Raji (cell line): ENCODE measurements around the gene KRT7.

Source experiments
- POLR2A ChIP-seq: IDR thresholded peaks from 2 replicates; pipeline ENCODE4 v1.6.1; 2011; ENCODE audit warnings: low read depth, low read length, control low read depth; ENCODE audit not compliant: insufficient read depth

KRT7 gene

DNA sequence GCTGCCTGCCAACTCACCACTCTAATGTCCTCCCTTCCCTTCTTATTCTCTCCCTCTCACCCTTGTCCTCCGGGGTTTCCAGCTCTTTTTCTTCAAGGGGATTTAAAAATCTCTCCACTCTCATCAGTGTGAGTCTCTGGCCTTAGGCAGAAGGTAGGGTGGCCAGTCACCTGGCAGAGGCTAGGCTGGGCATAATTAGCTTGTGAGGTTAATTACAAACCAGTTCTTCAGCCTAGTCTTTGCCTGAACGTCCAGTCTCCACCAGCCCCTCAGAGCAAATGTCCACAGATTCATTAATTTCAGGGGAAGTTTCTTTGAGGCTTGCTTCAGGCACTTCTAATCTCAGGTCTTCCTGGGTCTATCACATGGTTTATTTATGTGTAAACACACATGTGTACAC is 6.7 kb downstream of the KRT7 start:
- no peak for TF ChIP-seq POLR2A

DNA sequence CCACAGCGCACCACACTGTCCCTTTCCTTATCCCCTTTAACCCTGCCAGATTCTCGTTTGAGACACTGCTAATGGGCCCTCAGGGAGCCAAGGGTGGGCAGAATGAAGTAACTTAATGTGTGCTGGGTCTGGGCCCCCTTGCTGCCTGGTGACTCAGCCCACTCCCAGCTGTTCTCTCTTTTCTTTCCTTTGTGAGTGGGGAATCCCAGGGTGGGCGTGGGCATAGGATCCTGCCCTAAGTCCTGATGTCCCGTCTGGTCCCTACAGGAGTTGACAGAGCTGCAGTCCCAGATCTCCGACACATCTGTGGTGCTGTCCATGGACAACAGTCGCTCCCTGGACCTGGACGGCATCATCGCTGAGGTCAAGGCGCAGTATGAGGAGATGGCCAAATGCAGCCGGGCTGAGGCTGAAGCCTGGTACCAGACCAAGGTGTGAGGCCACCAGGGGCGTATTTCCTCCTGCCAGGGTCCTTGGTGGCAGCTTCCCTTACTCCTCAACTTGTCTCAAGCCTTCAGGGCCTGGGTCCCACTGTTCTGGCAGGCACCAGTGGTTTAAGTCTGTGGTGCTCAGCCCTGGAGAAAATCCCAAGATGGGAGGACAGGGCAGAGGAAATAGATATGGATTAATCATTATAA is 8.3 kb downstream of the KRT7 start:
- no peak for TF ChIP-seq POLR2A

DNA sequence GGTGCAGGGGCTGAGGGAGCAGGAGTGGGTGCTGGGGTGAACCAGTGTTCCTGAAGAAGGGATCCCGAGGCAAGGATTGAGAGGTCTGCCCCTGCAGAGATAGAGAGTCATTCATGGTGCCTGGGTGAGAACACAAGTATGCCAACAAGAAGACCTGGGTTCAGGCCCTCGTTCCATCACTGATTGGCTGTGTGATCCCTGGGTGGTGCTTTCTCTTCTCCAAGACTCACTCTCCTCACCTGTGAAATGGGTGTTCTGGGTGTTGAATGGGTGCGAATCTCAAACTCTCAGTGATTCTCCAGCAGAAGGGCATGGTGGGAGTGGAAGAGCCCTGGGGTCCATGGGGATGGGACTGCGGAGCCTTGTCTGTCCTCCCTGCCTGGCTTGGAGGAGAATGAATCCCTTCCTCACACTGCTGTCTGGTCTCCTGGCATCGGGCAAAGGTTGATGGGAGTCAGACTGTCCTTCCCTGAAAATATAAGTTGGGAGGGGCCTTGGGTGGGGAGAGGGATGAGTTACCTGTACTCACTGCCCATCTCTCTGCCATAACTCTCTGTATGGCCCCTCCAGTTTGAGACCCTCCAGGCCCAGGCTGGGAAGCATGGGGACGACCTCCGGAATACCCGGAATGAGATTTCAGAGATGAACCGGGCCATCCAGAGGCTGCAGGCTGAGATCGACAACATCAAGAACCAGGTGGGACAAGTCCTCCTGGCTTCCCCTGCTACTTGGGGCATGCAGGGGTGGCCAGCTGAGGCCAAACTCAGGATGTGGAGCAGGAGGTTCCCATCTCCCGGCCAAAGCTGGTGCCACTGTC is 9.6 kb downstream of the KRT7 start:
- TF ChIP-seq POLR2A: no peak

DNA sequence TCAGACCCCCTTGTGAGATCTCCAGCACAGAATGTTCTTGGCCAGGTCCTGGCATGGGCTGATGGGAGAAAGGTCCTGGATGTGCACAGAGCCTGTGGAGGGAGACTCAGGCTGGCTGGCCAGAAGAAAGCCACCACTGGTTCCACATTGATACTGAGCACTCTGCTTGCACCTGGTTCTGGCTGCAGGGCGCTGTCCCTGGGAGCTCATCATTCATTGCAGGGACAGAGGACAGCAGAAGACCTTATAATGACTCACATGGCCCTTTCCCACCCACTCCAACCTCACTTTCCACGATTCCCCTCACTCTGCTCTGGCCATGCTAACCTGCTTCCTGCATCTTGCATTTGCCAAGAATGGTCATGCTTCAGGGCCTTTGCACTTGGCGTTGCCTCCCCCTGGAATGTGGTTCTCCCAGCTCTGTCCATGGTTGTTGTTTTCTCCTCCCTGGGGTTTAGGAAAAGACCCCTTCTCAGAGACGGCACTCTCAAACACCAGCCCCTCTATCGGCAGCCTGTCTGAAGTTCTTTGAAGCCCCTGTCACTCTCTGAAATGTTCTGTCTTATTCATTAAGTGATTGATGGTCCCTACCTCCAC is 10.3 kb downstream of the KRT7 start:
- TF ChIP-seq POLR2A: no peak

DNA sequence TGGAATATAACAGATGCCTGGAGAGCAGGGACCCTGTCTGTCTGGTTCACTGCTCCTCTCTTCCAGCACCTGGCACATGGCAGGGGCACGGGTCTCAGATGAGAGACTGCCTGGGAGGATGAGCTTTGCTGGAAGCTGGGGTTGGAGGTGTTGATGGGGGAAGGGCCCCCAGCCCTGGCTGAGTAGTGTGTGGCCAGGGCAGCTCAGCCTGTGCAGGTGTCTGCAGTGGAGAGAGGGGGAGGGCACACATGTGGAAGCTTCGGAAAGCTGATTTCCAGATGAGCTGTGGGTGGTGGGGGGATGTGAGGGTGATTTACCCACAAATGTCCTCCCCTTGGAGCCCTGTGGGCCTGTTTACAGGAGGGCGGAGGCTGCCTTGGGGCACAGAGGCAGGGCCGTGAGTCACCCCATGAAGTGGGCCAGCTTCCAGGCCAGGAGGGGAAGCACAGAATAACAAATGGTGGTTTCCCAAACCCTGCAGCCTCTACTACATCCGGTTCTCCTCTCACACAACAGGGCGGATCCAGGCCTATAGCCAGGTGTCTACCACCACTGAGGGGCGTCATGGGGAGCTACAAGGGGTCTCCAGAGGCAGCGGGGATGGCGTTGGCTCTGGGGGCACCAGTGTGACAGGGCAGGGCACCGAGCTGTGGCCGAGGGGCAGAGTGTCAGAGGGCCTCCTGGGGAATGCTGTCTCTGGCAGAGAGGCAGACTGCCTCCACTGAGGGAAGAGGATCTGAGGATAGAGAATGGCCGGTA is 11.0 kb downstream of the KRT7 start:
- no peak for TF ChIP-seq POLR2A

DNA sequence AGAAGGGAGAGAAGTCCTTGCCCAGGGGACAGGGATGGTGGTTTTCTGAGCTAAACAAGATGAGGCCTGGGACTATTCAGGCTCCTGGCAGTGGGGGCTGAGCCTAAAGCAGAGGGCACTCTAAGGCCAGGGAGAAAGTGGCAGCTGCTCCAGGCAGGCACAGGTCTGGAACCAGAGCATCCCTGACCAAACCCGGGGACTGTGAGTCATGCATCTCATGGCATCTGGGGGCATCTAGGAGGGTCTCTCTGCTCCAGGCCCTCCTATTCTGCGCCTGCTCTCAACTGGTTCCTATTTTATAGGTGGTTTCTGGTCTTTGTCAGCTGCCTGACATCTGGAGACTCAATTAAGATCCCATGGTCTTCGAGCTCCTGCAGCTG is 11.6 kb downstream of the KRT7 start:
- TF ChIP-seq POLR2A: no peak

DNA sequence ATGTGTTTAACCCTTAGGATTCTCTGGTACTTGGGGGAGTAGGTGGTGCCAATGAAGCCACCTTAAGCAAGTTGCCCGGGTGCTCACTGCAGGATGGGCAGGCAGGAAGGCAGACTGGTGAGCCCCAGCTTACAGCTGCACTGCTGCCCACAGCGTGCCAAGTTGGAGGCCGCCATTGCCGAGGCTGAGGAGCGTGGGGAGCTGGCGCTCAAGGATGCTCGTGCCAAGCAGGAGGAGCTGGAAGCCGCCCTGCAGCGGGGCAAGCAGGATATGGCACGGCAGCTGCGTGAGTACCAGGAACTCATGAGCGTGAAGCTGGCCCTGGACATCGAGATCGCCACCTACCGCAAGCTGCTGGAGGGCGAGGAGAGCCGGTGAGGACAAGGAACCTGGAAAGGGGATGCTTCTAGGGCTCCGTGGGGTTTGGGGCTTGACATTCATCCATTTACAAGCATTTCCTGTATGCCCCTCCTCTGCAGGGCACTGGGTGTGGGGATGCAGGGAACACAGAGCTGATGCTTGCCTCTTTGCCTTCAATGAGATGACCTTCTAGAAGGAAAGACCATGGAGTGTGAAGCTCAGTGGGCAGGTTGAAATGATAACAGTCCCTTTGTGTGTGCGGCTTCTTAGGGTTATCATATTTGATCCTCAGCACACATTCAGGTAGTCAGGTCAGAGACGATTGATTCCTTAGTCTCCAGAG is 12.4 kb downstream of the KRT7 start:
- TF ChIP-seq POLR2A: no peak

DNA sequence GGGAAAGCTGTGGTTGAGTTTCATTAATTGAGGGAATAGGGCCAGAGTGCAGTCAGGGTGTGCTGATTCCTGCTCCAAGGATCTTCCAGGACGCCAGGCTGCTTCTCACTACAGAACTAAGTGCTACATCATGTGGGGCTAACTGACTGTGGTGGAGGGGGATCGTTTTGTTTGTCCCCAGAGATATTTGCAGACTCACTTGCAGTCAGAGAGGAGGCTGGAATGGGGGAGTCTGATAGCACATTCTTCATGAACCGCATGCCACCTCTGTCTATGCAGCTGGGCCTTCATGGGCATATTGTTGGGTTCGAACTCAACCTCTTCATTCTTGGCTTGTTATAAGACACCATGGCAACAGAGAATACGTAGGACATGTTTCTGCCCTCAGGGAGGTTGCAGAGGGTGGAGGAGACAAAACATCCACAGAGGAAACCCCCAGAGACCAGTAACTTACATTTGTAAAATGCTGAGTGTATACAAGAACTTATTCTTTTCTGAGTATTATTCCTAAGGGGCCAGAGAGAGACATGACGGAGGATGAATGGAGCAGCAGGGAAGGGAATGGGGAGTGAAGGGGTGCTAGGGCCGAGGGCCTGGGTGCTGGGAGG is 13.0 kb downstream of the KRT7 start:
- no peak for TF ChIP-seq POLR2A

DNA sequence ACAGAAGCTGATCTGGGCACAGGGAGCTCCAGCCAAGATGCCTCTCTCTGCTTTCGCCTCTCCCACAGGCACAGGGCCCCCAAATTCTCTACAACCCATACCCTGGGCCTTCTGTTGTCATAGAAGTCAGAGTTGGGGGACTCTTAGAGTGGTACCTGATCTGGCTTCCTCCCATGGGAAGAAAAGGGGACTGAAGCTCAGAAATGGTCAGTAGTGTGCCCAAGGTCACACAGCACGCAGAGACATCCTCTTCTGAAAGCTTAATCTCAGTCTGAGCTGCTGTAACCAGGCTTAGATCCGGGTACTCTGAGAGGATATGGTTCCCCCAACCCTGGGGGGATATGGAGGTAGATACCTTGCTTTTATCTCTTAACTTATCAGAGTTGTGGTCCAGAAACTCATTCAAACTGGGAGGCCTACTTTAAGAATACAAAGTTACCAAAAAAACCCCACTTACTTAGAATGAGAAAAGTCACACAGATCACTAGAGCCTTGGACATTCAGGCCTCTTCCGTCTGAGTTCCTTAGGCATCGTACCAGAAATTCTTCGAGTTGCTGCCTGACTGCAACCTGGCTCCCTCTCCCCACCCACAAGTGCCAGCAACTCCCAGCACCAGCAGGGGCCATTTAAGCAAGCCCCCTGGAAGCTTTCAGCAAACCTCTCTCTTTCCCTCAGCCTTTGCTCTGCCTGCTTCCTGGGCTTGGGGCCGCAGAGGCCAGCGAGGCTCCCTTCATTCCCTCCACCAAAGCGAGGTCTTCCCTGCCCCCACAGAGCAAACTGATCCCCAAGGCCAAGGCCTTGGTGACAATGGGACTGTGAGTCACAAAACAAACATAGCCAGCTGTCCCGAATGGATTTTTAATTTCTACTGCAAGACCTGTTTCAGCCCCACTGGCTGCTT is 13.9 kb downstream of the KRT7 start:
- TF ChIP-seq POLR2A: no peak

DNA sequence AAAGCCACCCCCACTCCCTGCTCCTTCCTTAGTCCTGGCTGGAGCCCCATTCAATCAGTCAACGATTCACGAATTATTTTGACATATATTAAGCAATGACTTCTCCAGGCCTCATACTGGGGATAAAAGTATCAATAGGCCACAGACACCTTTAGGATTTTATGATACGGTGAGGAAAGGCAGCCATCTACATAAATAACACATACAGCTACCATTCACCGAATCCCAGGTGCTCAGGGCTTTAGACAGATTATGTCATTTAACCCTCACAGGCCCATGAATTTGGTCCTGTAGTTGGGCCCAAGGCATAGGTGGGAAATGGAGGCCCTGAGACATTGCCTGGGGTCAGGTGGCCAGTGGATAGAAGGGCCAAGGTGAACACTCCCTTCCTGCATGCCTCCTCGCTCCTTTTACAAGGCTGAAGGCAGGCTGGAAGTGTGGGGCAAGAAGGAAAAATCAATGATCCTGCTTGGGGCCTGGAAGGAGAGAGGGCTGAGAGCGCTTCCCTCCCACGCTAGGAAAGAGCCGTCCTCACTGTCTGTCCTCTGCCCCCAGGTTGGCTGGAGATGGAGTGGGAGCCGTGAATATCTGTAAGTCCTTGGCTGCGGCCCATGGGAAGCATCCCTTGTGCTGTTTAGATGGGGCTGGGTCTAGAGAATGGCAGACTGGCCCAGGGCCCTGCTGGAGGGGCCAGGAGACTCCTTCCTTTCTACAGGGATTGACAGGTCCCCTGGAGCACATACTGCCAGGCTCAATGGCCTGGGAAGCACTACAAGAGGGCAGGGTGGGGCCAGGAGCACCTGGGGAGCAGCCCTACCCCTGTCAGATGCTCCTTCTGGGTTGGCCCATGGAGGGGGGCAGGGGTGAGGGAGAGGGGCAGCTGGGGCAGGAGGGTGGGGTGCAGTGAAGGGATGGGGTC is 14.8 kb downstream of the KRT7 start:
- TF ChIP-seq POLR2A: no peak

DNA sequence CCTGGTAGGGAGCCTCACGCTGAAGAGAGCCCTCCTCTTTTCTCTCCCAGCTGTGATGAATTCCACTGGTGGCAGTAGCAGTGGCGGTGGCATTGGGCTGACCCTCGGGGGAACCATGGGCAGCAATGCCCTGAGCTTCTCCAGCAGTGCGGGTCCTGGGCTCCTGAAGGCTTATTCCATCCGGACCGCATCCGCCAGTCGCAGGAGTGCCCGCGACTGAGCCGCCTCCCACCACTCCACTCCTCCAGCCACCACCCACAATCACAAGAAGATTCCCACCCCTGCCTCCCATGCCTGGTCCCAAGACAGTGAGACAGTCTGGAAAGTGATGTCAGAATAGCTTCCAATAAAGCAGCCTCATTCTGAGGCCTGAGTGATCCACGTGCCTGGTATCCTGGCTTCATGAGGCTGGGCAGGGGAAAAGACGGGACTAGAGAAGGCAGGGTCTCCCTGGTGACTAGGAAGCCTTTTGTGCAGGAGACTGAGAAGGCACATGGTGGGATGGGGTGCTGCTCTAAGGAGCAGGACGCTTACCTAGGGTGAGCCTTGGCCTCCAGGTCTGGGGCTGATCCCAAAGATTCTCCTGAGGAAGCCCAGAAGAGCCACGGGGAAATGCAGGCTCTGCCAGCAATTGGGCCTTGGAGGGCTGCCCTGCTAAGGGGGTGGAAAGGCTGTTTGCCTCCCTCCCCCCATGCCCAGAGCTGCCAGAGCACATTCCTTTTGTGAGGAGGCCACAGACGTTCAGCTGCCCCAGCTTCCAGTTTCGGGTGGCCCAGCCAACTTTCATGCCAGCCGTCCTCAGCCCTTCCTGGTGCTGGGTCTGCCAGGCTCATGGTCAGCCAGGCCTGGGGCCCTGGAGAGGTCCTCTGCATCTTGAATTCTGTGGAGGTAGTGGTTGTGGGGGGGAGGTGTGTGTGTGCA is 15.8 kb downstream of the KRT7 start:
- TF ChIP-seq POLR2A: no peak
